Esophagus muscularis mucosa (tissue), 3 donors: ENCODE results near the gene VAPA.

Source experiments
- CTCF ChIP-seq, 3 experiments: fragments of 200-600 bp in 2 of 3; fragments of 450-650 bp in 1 of 3; sonication (generic) in 2 of 3; IDR thresholded peaks; one replicate each; pipeline ENCODE4 v1.5.1; 2017 to 2019; ENCODE audit warnings: antibody characterized with exemption in 3 of 3, mild to moderate bottlenecking in 2 of 3, moderate library complexity in 1 of 3
- POLR2A ChIP-seq: fragments of 450-650 bp; IDR thresholded peaks from one replicate; pipeline ENCODE4 v1.6.1; 2017; ENCODE audit warnings: antibody characterized with exemption, moderate library complexity, mild to moderate bottlenecking, low read depth

DNA sequence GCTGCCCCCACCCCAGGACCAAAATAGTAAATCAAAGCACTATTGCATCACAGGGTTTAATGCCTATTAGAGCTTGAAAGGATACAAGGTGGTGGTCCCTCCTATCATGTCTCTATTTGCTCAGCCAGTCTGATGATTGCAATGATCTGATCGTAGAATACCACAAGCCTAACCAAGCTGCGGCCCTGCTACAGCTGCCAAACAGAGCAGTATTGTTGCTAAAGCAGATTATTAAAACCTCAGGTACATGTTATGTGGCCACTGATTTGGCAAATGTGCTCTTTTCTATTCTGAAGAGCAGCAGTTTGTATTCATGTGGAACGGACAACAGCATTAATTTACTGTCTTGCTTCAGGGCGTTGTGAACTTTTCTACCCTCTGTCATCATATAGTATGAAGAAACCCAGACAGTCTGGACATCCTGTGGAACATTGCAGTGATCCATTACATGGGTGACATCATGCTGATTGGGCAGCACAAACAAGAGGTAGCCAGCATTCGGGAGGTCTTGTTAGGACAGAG is 8.4 kb upstream of the VAPA start:
- TF ChIP-seq POLR2A, result no peak
- no peak for TF ChIP-seq CTCF (IDR thresholded peaks at IDR 0.05)
